ENCODE data around the gene FOXN3.

DNA sequence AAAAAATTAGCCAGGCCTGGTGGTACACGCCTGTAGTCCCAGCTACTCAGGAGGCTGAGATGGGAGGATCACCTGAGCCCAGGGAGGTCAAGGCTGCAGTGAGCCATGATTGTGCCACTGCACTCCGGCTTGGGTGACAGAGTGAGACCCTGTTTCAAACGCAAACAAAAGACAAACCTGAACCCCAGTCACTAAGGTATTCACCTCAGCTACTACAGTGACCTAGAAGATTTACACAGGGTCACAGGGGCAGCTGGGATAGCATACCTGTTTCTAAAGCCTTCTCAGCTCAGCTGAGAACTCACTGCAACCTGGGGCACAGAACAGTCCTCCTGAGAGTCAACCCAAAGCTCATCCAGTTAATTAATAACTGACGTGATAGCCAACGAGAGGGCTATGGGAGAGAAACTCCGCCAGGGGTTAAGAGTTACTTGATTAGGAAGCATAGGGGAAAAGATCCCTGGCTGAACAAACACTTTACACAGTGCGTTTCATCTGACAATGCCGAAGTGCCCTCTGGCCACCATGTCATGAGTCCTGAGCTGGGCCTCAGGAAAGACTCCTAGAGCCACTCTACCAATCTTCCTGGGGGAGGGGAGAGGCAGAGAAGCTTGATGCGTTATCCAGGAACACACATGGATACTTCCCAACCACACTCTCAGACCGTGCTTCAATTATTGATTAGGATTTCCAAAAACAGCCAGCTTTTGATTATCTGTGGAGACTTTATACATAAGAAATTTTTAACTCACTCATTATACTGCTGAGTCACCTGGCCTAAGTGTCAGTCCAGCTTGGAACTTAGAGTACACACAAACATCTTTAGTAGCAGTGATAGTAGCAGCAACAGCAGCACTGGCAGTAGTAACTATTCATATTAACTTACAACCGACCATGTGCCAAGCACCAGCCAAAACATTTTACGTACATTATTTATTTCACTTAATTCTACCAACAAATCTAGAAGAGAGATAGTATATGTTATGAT is 48.2 kb downstream of the FOXN3 start:
- TF ChIP-seq POLR2A (IDR thresholded peaks at IDR 0.05) (no peak), CTCF (IDR thresholded peaks at IDR 0.05) (no peak)
